Measurements from ENCODE around the gene TTLL5. TPM values are rescaled to one million over a fixed set of nuclear protein-coding genes. Genes with fewer than 3 reads are reported as not detected.

Gene TTLL5
- total and polyA plus RNA-seq, 10 of the 15 experiments (the other 5 are each of a cell fraction or from before 2014, with no cell fraction given): 3.2 to 25.9 (median 13.8) TPM

DNA sequence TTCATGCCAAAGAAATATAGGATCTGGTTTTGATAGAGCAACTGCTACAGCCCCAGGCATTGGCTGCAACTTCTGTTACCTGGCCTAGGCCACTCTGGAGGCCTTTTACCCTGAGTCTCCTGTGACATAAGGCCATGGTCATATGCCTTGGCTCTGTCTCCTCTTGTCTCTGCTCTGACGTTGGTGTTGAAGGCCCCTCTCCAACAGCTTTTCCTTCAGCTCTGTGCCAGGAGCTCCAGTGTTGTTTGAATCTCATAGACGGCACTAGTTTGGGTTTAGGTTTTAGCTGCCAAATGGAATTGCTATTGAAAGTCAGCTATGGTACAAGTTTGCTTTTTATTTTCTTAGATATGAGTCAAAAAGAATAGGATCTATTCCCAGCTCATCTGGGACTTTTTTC, 41.1 kb downstream of the TTLL5 start:
- no peak overlapping the region for H3K27ac ChIP-seq (ENCODE audit: control insufficient read depth, insufficient read depth)
- WGBS (ENCODE audit: insufficient coverage, insufficient replicate concordance, low lambda C conversion rate, missing lambda C conversion rate): 62% methylated on average over 2 of the region's 2 CpGs
- H3K27me3 ChIP-seq (replicated peaks in 1 of 2; ENCODE audit: control insufficient read depth in 2 of 2, insufficient read depth in 2 of 2, low read length in 1 of 2): no peaks in the 10 kb centered on the region
- BruUV-seq (replicated peaks): no TSS peak
- no peak overlapping the region for H3K4me2 ChIP-seq (ENCODE audit: control insufficient read depth, insufficient read depth)
- no peak overlapping the region for H2AFZ ChIP-seq (ENCODE audit: control insufficient read depth, low read depth, low read length)
- H3K4me3 ChIP-seq: no peak overlapping the region
- ChIA-PET CTCF (interaction anchor here (0.9 to 1.9 kb wide), 3 partner anchors 11 to 280 kb away, joined by 3 to 6 read pairs (median 4); partner anchors contain the start of gene TGFB3), SMC1A (ENCODE audit: uncharacterized antibody, unreplicated experiment) (interaction anchor here (0.9 to 2.0 kb wide), 4 partner anchors 9 to 204 kb away, joined by 3 to 6 read pairs (median 3); no protein-coding TSS in a partner anchor), POLR2A (no interaction called here), RAD21 (ENCODE audit: unreplicated experiment) (no interaction called here)
- no peak overlapping the region for H3K9ac ChIP-seq (ENCODE audit: control insufficient read depth, insufficient read depth, low read length)
- H3K79me2 ChIP-seq (ENCODE audit: control insufficient read depth, insufficient read depth, low read length): no peaks in the 10 kb centered on the region
- H3K9me3 ChIP-seq (replicated peaks; ENCODE audit: control insufficient read depth, insufficient read depth, low read length): no peaks in the 10 kb centered on the region
- intact Hi-C loops (cut with micrococcal nuclease; ENCODE audit: unreplicated experiment) (no loop called here), in situ Hi-C loops (cut with MboI) (no loop called here)
- no peaks in the 10 kb centered on the region for H4K20me1 ChIP-seq (ENCODE audit: control insufficient read depth, insufficient read depth)
- H3K4me1 ChIP-seq (ENCODE audit: control insufficient read depth, insufficient read depth, low read length): no peaks in the 10 kb centered on the region
- no peak for TF ChIP-seq TCF12 (IDR thresholded peaks at IDR 0.05; ENCODE audit: low read depth, low read length)
- TF ChIP-seq, protein P1, sequence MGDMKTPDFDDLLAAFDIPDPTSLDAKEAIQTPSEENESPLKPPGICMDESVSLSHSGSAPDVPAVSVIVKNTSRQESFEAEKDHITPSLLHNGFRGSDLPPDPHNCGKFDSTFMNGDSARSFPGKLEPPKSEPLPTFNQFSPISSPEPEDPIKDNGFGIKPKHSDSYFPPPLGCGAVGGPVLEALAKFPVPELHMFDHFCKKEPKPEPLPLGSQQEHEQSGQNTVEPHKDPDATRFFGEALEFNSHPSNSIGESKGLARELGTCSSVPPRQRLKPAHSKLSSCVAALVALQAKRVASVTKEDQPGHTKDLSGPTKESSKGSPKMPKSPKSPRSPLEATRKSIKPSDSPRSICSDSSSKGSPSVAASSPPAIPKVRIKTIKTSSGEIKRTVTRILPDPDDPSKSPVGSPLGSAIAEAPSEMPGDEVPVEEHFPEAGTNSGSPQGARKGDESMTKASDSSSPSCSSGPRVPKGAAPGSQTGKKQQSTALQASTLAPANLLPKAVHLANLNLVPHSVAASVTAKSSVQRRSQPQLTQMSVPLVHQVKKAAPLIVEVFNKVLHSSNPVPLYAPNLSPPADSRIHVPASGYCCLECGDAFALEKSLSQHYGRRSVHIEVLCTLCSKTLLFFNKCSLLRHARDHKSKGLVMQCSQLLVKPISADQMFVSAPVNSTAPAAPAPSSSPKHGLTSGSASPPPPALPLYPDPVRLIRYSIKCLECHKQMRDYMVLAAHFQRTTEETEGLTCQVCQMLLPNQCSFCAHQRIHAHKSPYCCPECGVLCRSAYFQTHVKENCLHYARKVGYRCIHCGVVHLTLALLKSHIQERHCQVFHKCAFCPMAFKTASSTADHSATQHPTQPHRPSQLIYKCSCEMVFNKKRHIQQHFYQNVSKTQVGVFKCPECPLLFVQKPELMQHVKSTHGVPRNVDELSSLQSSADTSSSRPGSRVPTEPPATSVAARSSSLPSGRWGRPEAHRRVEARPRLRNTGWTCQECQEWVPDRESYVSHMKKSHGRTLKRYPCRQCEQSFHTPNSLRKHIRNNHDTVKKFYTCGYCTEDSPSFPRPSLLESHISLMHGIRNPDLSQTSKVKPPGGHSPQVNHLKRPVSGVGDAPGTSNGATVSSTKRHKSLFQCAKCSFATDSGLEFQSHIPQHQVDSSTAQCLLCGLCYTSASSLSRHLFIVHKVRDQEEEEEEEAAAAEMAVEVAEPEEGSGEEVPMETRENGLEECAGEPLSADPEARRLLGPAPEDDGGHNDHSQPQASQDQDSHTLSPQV (IDR thresholded peaks at IDR 0.05): no peak
- TF ChIP-seq NR2C2 (IDR thresholded peaks at IDR 0.05; ENCODE audit: borderline replicate concordance, control insufficient read depth, insufficient read length, low read depth): no peak
- TF ChIP-seq EED (IDR thresholded peaks at IDR 0.05; ENCODE audit: low read depth): no peak
- no peak for TF ChIP-seq ZBED1 (IDR thresholded peaks at IDR 0.05; ENCODE audit: borderline replicate concordance)
- TF ChIP-seq FOS (IDR thresholded peaks at IDR 0.05; ENCODE audit: borderline replicate concordance, extremely low read depth, insufficient read length): no peak
- TF ChIP-seq ATF7 (IDR thresholded peaks at IDR 0.05; ENCODE audit: low read depth): no peak
- TF ChIP-seq YBX1 (IDR thresholded peaks at IDR 0.05): no peak
- TF ChIP-seq, protein P2, sequence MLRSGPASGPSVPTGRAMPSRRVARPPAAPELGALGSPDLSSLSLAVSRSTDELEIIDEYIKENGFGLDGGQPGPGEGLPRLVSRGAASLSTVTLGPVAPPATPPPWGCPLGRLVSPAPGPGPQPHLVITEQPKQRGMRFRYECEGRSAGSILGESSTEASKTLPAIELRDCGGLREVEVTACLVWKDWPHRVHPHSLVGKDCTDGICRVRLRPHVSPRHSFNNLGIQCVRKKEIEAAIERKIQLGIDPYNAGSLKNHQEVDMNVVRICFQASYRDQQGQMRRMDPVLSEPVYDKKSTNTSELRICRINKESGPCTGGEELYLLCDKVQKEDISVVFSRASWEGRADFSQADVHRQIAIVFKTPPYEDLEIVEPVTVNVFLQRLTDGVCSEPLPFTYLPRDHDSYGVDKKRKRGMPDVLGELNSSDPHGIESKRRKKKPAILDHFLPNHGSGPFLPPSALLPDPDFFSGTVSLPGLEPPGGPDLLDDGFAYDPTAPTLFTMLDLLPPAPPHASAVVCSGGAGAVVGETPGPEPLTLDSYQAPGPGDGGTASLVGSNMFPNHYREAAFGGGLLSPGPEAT (IDR thresholded peaks at IDR 0.05; ENCODE audit: low read depth): no peak
- TF ChIP-seq, protein P3, sequence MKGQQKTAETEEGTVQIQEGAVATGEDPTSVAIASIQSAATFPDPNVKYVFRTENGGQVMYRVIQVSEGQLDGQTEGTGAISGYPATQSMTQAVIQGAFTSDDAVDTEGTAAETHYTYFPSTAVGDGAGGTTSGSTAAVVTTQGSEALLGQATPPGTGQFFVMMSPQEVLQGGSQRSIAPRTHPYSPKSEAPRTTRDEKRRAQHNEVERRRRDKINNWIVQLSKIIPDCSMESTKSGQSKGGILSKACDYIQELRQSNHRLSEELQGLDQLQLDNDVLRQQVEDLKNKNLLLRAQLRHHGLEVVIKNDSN (IDR thresholded peaks at IDR 0.05; ENCODE audit: borderline replicate concordance, extremely low read length, insufficient read depth, low read depth, low read length): no peak
- TF ChIP-seq RELA (IDR thresholded peaks at IDR 0.05; ENCODE audit: borderline replicate concordance, partially characterized antibody): no peak
- TF ChIP-seq TBL1XR1 (IDR thresholded peaks at IDR 0.05; ENCODE audit: low read depth, low read length): no peak
- no peak for TF ChIP-seq ZSCAN29 (IDR thresholded peaks at IDR 0.05)
- no peak for TF ChIP-seq PML (IDR thresholded peaks at IDR 0.05; ENCODE audit: low read length)
- no peak for TF ChIP-seq ZNF384 (IDR thresholded peaks at IDR 0.05; ENCODE audit: borderline replicate concordance, low read depth, low read length)
- ATAC-seq (no peak), FAIRE-seq (no peak), DNase-seq (ENCODE audit: low read depth, low spot score) (no peak)
- peaks cover 0 to 5% of the 10 kb centered on the region in 2 experiments; a peak in 3 of 4 replicates for H3K36me3 ChIP-seq (ENCODE audit: control insufficient read depth in 2 of 2, insufficient read depth in 2 of 2, low read length in 1 of 2)
